ENCODE results near the gene COL23A1. TPM values are rescaled to one million over a fixed set of nuclear protein-coding genes. Genes with fewer than 3 reads are reported as not detected.
A peak's percentile ranks its signal among the peaks of the same experiment; 100 is the strongest.
"Not testable (repeated sequence)": the region's sequence is repeated elsewhere in the genome, so short reads cannot be mapped to it uniquely, and the experiment has no call there.

Gene COL23A1
- total RNA-seq, 1 donor from 2014 or later: not detected

DNA sequence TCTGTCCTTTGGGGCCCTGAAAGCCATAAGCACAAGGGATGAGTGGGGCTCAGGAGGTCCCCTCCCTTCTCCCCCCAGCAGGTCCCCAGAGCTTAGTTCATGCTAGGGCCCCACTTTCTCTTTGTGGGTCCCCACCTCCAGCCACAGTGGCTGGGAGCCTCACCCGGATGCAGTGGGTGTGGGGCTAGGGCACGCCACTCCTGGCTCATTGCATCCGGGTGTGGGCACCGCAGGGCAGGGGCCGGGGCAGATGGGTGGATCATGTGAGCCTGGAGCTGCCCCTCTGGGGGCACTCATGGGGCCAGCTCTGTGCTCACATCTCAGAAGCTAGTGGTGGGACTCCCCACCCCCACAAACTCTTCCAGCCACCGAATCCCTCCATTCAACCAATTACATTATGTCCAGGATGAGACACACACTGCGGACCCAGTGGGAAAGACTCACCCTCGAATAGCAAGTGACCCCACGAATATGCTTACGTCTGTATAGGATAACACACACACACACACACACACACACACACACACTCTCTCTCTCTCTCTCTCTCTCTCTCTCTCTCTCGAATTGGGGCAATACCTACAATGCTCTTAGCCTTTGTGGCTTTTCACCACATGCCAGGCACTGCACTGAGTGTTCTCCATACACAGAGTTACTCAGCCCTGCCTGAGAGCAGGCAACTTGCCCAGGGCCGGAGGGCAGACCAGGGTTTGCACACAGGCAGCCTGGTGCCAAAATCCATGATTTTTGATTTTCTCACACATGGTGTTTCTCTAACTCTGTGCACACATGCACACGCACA is 340.8 kb downstream of the COL23A1 start:
- H3K27ac Mint-ChIP-seq: peak overlapping the region; percentile 59
- intact Hi-C loops (cut with micrococcal nuclease): no loop called here
- peak overlapping the region; percentile 39 for H3K4me3 Mint-ChIP-seq (ENCODE audit: low read depth)
- peaks cover 5% of the 10 kb centered on the region for H3K4me1 Mint-ChIP-seq (ENCODE audit: low read depth)
- no peaks in the 10 kb centered on the region for H3K9me3 Mint-ChIP-seq
- H3K36me3 Mint-ChIP-seq (ENCODE audit: low read depth): no peaks in the 10 kb centered on the region
- no peaks in the 10 kb centered on the region for H3K27me3 Mint-ChIP-seq (ENCODE audit: low read depth)
- DNase-seq (ENCODE audit: low spot score): no peak

- no peak for DNase-seq (ENCODE audit: low spot score)
- Mint-ChIP-seq H3K4me3 (ENCODE audit: low read depth) (no peak overlapping the region), H3K27me3 (ENCODE audit: low read depth) (no peaks in the 10 kb centered on the region), H3K36me3 (ENCODE audit: low read depth) (no peaks in the 10 kb centered on the region), H3K9me3 (no peaks in the 10 kb centered on the region), H3K4me1 (ENCODE audit: low read depth) (peaks cover 5% of the 10 kb centered on the region), H3K27ac (no peak overlapping the region)
- intact Hi-C loops (cut with micrococcal nuclease): no loop called here
Observed at GRCh38 chr5:178248750-178249149, 341.4 kb downstream of the COL23A1 start.

DNA sequence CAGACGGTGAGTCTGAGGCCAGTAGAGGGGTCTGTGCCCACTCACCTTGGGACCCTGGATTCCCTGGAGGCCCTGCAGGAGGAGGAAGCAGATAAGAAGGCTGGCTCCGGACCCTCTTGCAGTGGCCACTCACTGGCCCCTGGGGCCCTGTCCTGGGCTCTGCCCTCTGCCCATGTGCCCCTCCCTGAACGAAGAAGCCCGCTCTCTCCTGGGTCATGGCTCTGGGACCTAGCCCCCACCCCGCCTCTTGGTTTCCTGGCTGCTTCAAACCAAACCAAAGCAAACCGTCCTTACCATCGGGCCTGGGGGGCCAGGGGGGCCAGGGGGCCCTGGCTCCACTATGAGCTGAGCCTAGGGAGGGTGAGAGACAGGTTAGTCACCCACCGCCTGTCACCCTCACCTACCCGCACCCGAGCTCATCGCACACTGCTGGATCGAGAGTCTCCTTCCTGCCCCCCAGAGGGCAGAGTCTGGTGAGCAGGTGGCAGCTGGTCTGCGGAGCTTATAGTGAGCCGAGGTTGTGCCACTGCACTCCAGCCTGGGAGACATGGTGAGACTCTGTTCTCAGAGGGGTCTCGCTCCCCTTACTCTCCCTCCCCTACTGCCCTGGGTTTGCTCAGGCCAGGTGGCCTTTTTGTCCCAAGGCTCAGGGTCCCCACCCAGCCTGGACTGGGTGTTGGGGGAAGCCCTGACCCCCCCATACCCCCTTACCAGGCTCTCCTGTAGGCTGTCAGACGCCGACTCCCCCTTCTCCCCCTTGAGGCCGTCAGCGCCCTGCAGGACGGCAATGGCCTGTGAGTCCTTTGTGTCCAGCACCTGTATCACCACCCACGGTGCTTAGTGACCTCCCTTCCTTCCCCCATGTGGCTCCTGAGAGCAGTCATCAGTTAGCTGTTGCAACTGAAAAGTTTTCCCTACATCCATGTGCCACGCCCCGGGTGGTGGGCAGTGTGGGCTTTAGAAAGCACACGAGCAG is 342.4 kb downstream of the COL23A1 start:
- intact Hi-C loops (cut with micrococcal nuclease): no loop called here
- Mint-ChIP-seq H3K36me3 (ENCODE audit: low read depth) (no peaks in the 10 kb centered on the region), H3K27ac (no peak overlapping the region), H3K9me3 (no peaks in the 10 kb centered on the region), H3K4me3 (ENCODE audit: low read depth) (no peak overlapping the region), H3K27me3 (ENCODE audit: low read depth) (no peaks in the 10 kb centered on the region), H3K4me1 (ENCODE audit: low read depth) (peaks cover 5% of the 10 kb centered on the region)
- DNase-seq (ENCODE audit: low spot score): no peak

DNA sequence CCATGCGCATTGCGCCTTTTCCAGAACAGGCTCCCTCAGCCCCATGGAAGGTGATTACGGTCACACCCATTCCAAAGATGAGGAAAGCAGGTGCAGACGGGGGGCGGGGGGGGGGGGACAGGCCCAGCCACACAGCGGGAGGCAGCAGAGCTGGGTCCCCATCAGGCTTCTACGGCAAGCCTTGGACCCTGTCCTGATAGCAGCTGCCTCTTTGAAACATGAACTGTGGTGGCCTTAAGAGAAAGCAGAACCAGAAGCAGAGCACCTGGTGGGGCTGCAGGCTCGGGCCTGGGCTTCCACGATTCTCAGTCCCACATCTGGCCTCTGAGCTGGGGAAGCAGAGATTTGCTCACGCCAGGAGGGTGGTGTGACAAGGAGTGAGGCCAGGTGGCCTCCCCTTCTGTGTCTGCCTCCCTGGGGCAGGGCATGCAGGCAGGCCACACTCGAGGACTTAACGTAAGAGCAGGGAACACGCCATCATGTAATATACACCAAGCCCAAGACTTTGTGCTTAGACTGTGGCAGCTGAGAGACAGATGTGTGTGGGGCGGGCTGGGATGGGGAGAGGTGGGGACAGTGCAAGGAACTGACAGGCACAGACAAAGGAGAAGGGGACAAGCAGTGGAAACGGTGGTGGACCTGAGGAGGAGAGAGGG is 343.4 kb downstream of the COL23A1 start:
- Mint-ChIP-seq H3K27ac (no peak overlapping the region), H3K36me3 (ENCODE audit: low read depth) (no peaks in the 10 kb centered on the region), H3K4me1 (ENCODE audit: low read depth) (peaks cover 5% of the 10 kb centered on the region), H3K27me3 (ENCODE audit: low read depth) (no peaks in the 10 kb centered on the region), H3K4me3 (ENCODE audit: low read depth) (no peak overlapping the region), H3K9me3 (no peaks in the 10 kb centered on the region)
- DNase-seq (ENCODE audit: low spot score): no peak
- intact Hi-C loops (cut with micrococcal nuclease): no loop called here

DNA sequence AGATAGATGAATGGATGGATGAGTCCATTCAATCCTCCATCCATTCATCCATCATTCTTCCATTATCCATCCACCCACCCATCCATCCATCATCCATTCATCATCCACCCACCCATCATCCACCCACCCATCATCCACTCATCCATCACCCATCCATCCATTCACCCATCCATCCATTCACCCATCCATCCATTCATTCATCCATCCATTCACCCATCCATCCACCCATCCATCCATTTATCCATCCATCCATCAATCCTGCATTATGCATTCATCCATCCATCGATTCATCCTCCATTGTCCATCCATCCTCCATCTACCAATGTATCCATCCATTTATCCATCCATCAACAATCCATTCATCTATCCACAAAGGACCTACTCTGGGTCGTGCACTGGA is 344.8 kb downstream of the COL23A1 start:
- Mint-ChIP-seq H3K27me3 (ENCODE audit: low read depth) (no peaks in the 10 kb centered on the region), H3K9me3 (no peaks in the 10 kb centered on the region), H3K36me3 (ENCODE audit: low read depth) (no peaks in the 10 kb centered on the region), H3K4me1 (ENCODE audit: low read depth) (peaks cover 12% of the 10 kb centered on the region), H3K27ac (no peak overlapping the region), H3K4me3 (ENCODE audit: low read depth) (no peak overlapping the region)
- intact Hi-C loops (cut with micrococcal nuclease): no loop called here
- DNase-seq (ENCODE audit: low spot score): no peak

GRCh38 chr5:178244576-178244975 is 345.6 kb downstream of the COL23A1 start:
- no peak overlapping the region for H3K4me3 Mint-ChIP-seq (ENCODE audit: low read depth)
- no peaks in the 10 kb centered on the region for H3K36me3 Mint-ChIP-seq (ENCODE audit: low read depth)
- peaks cover 14% of the 10 kb centered on the region for H3K4me1 Mint-ChIP-seq (ENCODE audit: low read depth)
- no peak overlapping the region for H3K27ac Mint-ChIP-seq
- H3K27me3 Mint-ChIP-seq (ENCODE audit: low read depth): no peaks in the 10 kb centered on the region
- intact Hi-C loops (cut with micrococcal nuclease): no loop called here
- no peaks in the 10 kb centered on the region for H3K9me3 Mint-ChIP-seq
- no peak for DNase-seq (ENCODE audit: low spot score)

GRCh38 chr5:178242416-178242815 is 347.8 kb downstream of the COL23A1 start:
- peaks cover 17% of the 10 kb centered on the region for H3K4me1 Mint-ChIP-seq (ENCODE audit: low read depth)

GRCh38 chr5:178241688-178242231 is 348.4 kb downstream of the COL23A1 start:
- H3K4me1 Mint-ChIP-seq (ENCODE audit: low read depth): peaks cover 17% of the 10 kb centered on the region
- no peak overlapping the region for H3K4me3 Mint-ChIP-seq (ENCODE audit: low read depth)
- H3K9me3 Mint-ChIP-seq: no peaks in the 10 kb centered on the region
- no peaks in the 10 kb centered on the region for H3K36me3 Mint-ChIP-seq (ENCODE audit: low read depth)
- DNase-seq (ENCODE audit: low spot score): no peak
- no peak overlapping the region for H3K27ac Mint-ChIP-seq
- no peaks in the 10 kb centered on the region for H3K27me3 Mint-ChIP-seq (ENCODE audit: low read depth)
- intact Hi-C loops (cut with micrococcal nuclease): no loop called here

More at GRCh38 chr5:178242416-178242815, 347.8 kb downstream of the COL23A1 start:
- Mint-ChIP-seq H3K4me3 (ENCODE audit: low read depth) (no peak overlapping the region), H3K27ac (no peak overlapping the region), H3K36me3 (ENCODE audit: low read depth) (no peaks in the 10 kb centered on the region), H3K27me3 (ENCODE audit: low read depth) (no peaks in the 10 kb centered on the region), H3K9me3 (no peaks in the 10 kb centered on the region)
- intact Hi-C loops (cut with micrococcal nuclease): no loop called here
- no peak for DNase-seq (ENCODE audit: low spot score)

GRCh38 chr5:178241231-178241663 is 348.9 kb downstream of the COL23A1 start:
- no peaks in the 10 kb centered on the region for H3K27me3 Mint-ChIP-seq (ENCODE audit: low read depth)
- peak overlapping the region; percentile 10 for H3K4me3 Mint-ChIP-seq (ENCODE audit: low read depth)
- peak overlapping the region; percentile 68 for H3K27ac Mint-ChIP-seq
- no peaks in the 10 kb centered on the region for H3K36me3 Mint-ChIP-seq (ENCODE audit: low read depth)
- H3K4me1 Mint-ChIP-seq (ENCODE audit: low read depth): peaks cover 22% of the 10 kb centered on the region
- intact Hi-C loops (cut with micrococcal nuclease): no loop called here
- no peaks in the 10 kb centered on the region for H3K9me3 Mint-ChIP-seq
- DNase-seq (ENCODE audit: low spot score): no peak

DNA sequence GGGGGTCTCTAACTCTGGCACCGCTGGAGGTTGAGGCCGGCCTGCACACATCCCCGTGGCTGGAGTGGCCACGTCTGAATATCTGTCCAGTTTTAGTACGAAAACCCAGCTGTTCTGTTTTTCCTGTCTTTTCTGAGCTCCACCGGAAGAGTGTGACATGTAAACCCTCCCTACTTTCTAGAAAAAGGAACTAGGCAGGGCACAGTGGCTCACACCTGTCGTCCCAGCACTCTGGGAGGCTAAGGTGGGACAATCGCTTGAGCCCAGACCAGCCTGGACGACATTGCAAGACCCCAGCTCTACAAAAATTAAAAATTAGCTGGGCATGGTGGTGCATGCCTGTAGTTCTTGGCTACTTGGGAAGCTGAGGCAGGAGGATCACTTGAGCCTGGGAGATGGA is 349.4 kb downstream of the COL23A1 start:
- H3K4me1 Mint-ChIP-seq (ENCODE audit: low read depth): peaks cover 22% of the 10 kb centered on the region
- peak overlapping the region; percentile 68 for H3K27ac Mint-ChIP-seq
- H3K36me3 Mint-ChIP-seq (ENCODE audit: low read depth): no peaks in the 10 kb centered on the region
- no peak for DNase-seq (ENCODE audit: low spot score)
- intact Hi-C loops (cut with micrococcal nuclease): no loop called here
- H3K9me3 Mint-ChIP-seq: no peaks in the 10 kb centered on the region
- peak overlapping the region; percentile 6 for H3K4me3 Mint-ChIP-seq (ENCODE audit: low read depth)
- no peaks in the 10 kb centered on the region for H3K27me3 Mint-ChIP-seq (ENCODE audit: low read depth)

GRCh38 chr5:178240341-178240741 is 349.9 kb downstream of the COL23A1 start:
- no peaks in the 10 kb centered on the region for H3K9me3 Mint-ChIP-seq
- peak overlapping the region; percentile 87 for H3K27ac Mint-ChIP-seq
- no peaks in the 10 kb centered on the region for H3K36me3 Mint-ChIP-seq (ENCODE audit: low read depth)
- H3K4me3 Mint-ChIP-seq (ENCODE audit: low read depth): no peak overlapping the region
- peaks cover 22% of the 10 kb centered on the region for H3K4me1 Mint-ChIP-seq (ENCODE audit: low read depth)
- DNase-seq (ENCODE audit: low spot score): no peak
- intact Hi-C loops (cut with micrococcal nuclease): no loop called here
- no peaks in the 10 kb centered on the region for H3K27me3 Mint-ChIP-seq (ENCODE audit: low read depth)

GRCh38 chr5:178239626-178240301 is 350.4 kb downstream of the COL23A1 start:
- Mint-ChIP-seq H3K27ac (peak overlapping the region; percentile 87), H3K4me3 (ENCODE audit: low read depth) (peak overlapping the region; percentile 26), H3K4me1 (ENCODE audit: low read depth) (peaks cover 26% of the 10 kb centered on the region)
- H3K36me3 Mint-ChIP-seq (ENCODE audit: low read depth); H3K27me3 Mint-ChIP-seq (ENCODE audit: low read depth); DNase-seq (ENCODE audit: low spot score); H3K9me3 Mint-ChIP-seq; intact Hi-C loops (cut with micrococcal nuclease): not testable (repeated sequence)
